PFSK-1 (cell line): ENCODE results near the gene SFMBT2.

Experiments
- POLR2AphosphoS5 ChIP-seq: IDR thresholded peaks from 2 replicates; pipeline ENCODE4 v1.6.1; 2012; ENCODE audit warnings: low read depth, mild to moderate bottlenecking, control low read depth, low read length, moderate library complexity
- SIN3A ChIP-seq: IDR thresholded peaks from 2 replicates; pipeline ENCODE4 v1.6.1; 2012; ENCODE audit warnings: mild to moderate bottlenecking, low read length, moderate library complexity, borderline replicate concordance; ENCODE audit not compliant: insufficient read depth
- TAF1 ChIP-seq: IDR thresholded peaks from 2 replicates; pipeline ENCODE4 v1.6.1; 2012; ENCODE audit warnings: low read length, control low read depth, borderline replicate concordance; ENCODE audit not compliant: insufficient read depth
- TF ChIP-seq, protein P1 (sequence below), 2 experiments: IDR thresholded peaks; 2 replicates each; pipeline versions ENCODE4 v1.6.1 to v1.8.0; 2011 to 2012; ENCODE audit warnings: low read depth in 2 of 2, low read length in 2 of 2, control low read depth in 1 of 2, inconsistent platforms in 1 of 2, mild to moderate bottlenecking in 1 of 2, moderate library complexity in 1 of 2; ENCODE audit not compliant: insufficient read depth in 1 of 2

DNA sequence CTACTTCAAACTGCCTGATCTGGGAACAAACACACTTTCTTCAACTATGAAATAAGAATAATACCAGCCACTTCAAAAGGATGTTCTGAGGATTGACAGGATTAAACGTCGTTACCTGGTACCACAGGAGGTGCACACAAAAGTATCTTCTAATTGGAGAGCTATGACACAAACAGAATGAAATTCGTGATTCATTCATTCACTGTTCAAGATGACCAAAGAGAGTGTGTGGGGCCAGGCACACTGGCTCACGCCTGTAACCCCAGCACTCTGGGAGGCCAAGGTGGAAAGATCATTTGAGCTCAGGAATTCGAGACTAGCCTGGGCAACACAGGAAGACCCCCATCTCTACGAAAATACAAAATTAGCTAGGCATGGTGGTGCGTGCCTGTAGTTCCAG lies 50.9 kb downstream of the SFMBT2 start:
- TF ChIP-seq SIN3A, result no peak
- TF ChIP-seq, protein P1, sequence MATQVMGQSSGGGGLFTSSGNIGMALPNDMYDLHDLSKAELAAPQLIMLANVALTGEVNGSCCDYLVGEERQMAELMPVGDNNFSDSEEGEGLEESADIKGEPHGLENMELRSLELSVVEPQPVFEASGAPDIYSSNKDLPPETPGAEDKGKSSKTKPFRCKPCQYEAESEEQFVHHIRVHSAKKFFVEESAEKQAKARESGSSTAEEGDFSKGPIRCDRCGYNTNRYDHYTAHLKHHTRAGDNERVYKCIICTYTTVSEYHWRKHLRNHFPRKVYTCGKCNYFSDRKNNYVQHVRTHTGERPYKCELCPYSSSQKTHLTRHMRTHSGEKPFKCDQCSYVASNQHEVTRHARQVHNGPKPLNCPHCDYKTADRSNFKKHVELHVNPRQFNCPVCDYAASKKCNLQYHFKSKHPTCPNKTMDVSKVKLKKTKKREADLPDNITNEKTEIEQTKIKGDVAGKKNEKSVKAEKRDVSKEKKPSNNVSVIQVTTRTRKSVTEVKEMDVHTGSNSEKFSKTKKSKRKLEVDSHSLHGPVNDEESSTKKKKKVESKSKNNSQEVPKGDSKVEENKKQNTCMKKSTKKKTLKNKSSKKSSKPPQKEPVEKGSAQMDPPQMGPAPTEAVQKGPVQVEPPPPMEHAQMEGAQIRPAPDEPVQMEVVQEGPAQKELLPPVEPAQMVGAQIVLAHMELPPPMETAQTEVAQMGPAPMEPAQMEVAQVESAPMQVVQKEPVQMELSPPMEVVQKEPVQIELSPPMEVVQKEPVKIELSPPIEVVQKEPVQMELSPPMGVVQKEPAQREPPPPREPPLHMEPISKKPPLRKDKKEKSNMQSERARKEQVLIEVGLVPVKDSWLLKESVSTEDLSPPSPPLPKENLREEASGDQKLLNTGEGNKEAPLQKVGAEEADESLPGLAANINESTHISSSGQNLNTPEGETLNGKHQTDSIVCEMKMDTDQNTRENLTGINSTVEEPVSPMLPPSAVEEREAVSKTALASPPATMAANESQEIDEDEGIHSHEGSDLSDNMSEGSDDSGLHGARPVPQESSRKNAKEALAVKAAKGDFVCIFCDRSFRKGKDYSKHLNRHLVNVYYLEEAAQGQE (IDR thresholded peaks at IDR 0.05; ENCODE audit: insufficient read depth in 1 of 2, low read depth in 2 of 2, low read length in 2 of 2), result no peak
- no peak for TF ChIP-seq POLR2AphosphoS5
- no peak for TF ChIP-seq TAF1
